ENCODE data around the gene TAMALIN. TPM values are rescaled to one million over a fixed set of nuclear protein-coding genes. Genes with fewer than 3 reads are reported as not detected.
A peak's percentile ranks its signal among the peaks of the same experiment; 100 is the strongest.

Gene TAMALIN
- total and polyA plus RNA-seq, 12 donors, result 1.8 to 44.9 (median 14.9) TPM

- H3K9me3 ChIP-seq (replicated peaks in 1 of 3), result no peaks in the 10 kb centered on the region
- peak in 1 of 7 donors; percentile 36 for DNase-seq
- 86 to 92% (median 91%) methylated on average over 5 of the region's 5 CpGs for WGBS, 4 donors
- no peaks in the 10 kb centered on the region for H3K27me3 ChIP-seq
- H3K36me3 ChIP-seq (replicated peaks in 1 of 2), result peaks cover 0 to 5% of the 10 kb centered on the region in 2 donors
- intact Hi-C loops (cut with DNase I), result loop anchor here in 1 of 2 donors (2.0 kb wide), 1 partner anchor 17 kb away; no protein-coding TSS in a partner anchor
- no peak overlapping the region for H3K4me3 ChIP-seq
- TF ChIP-seq POLR2A (IDR thresholded peaks at IDR 0.05), result no peak
- TF ChIP-seq, protein P1, sequence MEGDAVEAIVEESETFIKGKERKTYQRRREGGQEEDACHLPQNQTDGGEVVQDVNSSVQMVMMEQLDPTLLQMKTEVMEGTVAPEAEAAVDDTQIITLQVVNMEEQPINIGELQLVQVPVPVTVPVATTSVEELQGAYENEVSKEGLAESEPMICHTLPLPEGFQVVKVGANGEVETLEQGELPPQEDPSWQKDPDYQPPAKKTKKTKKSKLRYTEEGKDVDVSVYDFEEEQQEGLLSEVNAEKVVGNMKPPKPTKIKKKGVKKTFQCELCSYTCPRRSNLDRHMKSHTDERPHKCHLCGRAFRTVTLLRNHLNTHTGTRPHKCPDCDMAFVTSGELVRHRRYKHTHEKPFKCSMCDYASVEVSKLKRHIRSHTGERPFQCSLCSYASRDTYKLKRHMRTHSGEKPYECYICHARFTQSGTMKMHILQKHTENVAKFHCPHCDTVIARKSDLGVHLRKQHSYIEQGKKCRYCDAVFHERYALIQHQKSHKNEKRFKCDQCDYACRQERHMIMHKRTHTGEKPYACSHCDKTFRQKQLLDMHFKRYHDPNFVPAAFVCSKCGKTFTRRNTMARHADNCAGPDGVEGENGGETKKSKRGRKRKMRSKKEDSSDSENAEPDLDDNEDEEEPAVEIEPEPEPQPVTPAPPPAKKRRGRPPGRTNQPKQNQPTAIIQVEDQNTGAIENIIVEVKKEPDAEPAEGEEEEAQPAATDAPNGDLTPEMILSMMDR (IDR thresholded peaks at IDR 0.05), result no peak
- H3K27ac ChIP-seq, result peak overlapping the region in 4 of 5 donors; percentile 95 to 98 (median 97)
- peaks cover 19 to 45% of the 10 kb centered on the region in 2 donors for H3K4me1 ChIP-seq (replicated peaks in 1 of 2)
These were observed 42.9 kb downstream of the TAMALIN start for GRCh38 chr12:52049688-52050087.

- intact Hi-C loops (cut with DNase I), result loop anchor here in 1 of 2 donors (2.0 kb wide), 1 partner anchor 17 kb away; no protein-coding TSS in a partner anchor
- peaks cover 13 to 39% of the 10 kb centered on the region in 2 donors for H3K4me1 ChIP-seq (replicated peaks in 1 of 2)
These were observed 43.5 kb downstream of the TAMALIN start for GRCh38 chr12:52050116-52050757.

DNA sequence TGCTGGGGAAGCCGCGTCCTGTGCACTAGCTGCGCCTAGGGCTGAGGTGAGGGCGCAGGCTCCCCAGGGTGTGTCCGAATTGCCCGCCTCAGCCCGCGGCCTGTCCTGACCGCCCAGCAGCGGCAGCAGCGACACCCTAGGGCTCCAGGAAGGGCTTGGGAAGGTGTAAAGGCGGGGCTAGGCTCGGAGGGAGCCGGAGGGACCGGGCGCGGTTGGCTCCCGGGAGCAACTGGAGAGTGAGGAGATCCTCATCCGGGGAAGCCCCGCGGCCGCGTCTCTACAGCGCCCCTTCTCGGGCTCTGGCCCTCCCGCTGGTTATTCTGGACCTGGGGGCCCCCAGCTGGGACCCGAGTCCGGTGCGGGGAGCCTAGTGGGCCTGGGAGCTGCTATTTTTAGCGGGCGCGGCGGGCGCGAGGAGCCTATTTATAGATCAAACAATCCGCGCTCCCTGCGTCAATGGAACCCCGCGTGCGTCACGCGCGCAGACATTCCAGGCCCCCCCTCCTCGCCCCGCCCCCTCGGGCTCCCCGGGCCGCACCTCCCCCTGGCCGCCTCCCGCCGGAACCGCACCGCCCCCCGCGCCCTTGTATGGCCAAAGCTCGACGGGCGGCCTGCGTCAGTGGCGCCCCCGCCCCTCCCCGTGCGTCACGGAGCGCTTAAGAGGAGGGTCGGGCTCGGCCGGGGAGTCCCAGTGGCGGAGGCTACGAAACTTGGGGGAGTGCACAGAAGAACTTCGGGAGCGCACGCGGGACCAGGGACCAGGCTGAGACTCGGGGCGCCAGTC lies 44.2 kb downstream of the TAMALIN start, which contains the start of gene NR4A1:
Gene NR4A1, plus strand, starts transcription at position 685 of the 784 bp plus-strand sequence. CDS start 2,887 bp downstream, outside the sequence.
- 0 to 1% (median 0%) methylated on average over 24 to 77 of the region's 77 CpGs; no CpG with 5 or more reads in 1 of the 4 donors for WGBS, 4 donors
- H3K4me1 ChIP-seq (replicated peaks in 1 of 2), result peaks cover 13 to 32% of the 10 kb centered on the region in 2 donors

More at GRCh38 chr12:52050116-52050757, 43.5 kb downstream of the TAMALIN start:
- WGBS, 4 donors, result 25 to 42% (median 33%) methylated on average over 10 to 16 of the region's 16 CpGs
- Histone ChIP-seq H3K36me3 (replicated peaks in 1 of 2) (peaks cover 0 to 10% of the 10 kb centered on the region in 2 donors), H3K27me3 (no peaks in the 10 kb centered on the region), H3K9me3 (replicated peaks in 1 of 3) (no peaks in the 10 kb centered on the region), H3K4me3 (peak overlapping the region in 2 of 4 donors; percentile 30 to 62), H3K27ac (peak overlapping the region; percentile 72 to 98 (median 96))
- TF ChIP-seq, protein P1 (IDR thresholded peaks at IDR 0.05), result no peak
- TF ChIP-seq POLR2A (IDR thresholded peaks at IDR 0.05), result no peak
- DNase-seq, result peak; percentile 51 to 79 (median 74)

More for the DNA sequence above, 44.2 kb downstream of the TAMALIN start, which contains the start of gene NR4A1:
- H3K9me3 ChIP-seq (replicated peaks in 1 of 3), result no peaks in the 10 kb centered on the region
- peak within 1 kb of the TSS; percentile 7 to 62 (median 40) for H3K4me3 ChIP-seq
- peak within 1 kb of the TSS; percentile 72 to 98 (median 96) for H3K27ac ChIP-seq
- peaks cover 0 to 18% of the 10 kb centered on the region in 2 donors for H3K36me3 ChIP-seq (replicated peaks in 1 of 2)
- DNase-seq, result peak; percentile 98 to 100 (median 99)
- TF ChIP-seq, protein P1 (IDR thresholded peaks at IDR 0.05), result peak in 1 of 6 experiments; percentile 10
- TF ChIP-seq POLR2A (IDR thresholded peaks at IDR 0.05), result peak; percentile 96 to 98
- intact Hi-C loops (cut with DNase I), result loop anchor here in 1 of 2 donors (2.0 kb wide), 1 partner anchor 18 kb away; no protein-coding TSS in a partner anchor
- no peaks in the 10 kb centered on the region for H3K27me3 ChIP-seq

Measured in adrenal gland (tissue), 12 donors.